ENCODE measurements around the gene CEP43.

The CEP43 gene

GRCh38 chr6:166999145-166999883 lies at the start of gene CEP43:
Gene CEP43 (plus strand): TSS chr6:166999397. CDS start chr6:166999413, 16 bp downstream.
- peak; percentile 82 to 88 for DNase-seq

- DNase-seq, result no peak
These were observed 49.4 kb upstream of the CEP43 start for GRCh38 chr6:166949528-166950442.

GRCh38 chr6:166950443-166950821 lies 48.8 kb upstream of the CEP43 start:
- DNase-seq, result no peak

GRCh38 chr6:166950892-166951669 lies 48.1 kb upstream of the CEP43 start:
- DNase-seq, result peak; percentile 64 to 67

- no peak for DNase-seq
These were observed 47.5 kb upstream of the CEP43 start for GRCh38 chr6:166951670-166952060.

- DNase-seq, result no peak
These were observed 47.1 kb upstream of the CEP43 start for GRCh38 chr6:166952121-166952520.

GRCh38 chr6:166952567-166953486 lies 46.4 kb upstream of the CEP43 start:
- peak in 1 of 2 donors; percentile 37 for DNase-seq

- DNase-seq, result no peak
These were observed 45.0 kb upstream of the CEP43 start for GRCh38 chr6:166954118-166954713.

GRCh38 chr6:166955121-166955864 lies 43.9 kb upstream of the CEP43 start:
- DNase-seq, result no peak

GRCh38 chr6:166955865-166956443 lies 43.2 kb upstream of the CEP43 start:
- no peak for DNase-seq

- DNase-seq, result peak; percentile 100
These were observed 42.6 kb upstream of the CEP43 start, which contains the start of gene RNASET2 for GRCh38 chr6:166956444-166957086. Gene RNASET2 (minus strand): TSS chr6:166956550. CDS start chr6:166956182, 368 bp downstream.

GRCh38 chr6:166957087-166957804 lies 42.0 kb upstream of the CEP43 start:
- peak in 1 of 2 donors; percentile 39 for DNase-seq

- no peak for DNase-seq
These were observed 41.5 kb upstream of the CEP43 start for GRCh38 chr6:166957805-166958076.

- DNase-seq, result no peak
These were observed 40.0 kb upstream of the CEP43 start for GRCh38 chr6:166958926-166959861.

GRCh38 chr6:166959911-166960608 lies 39.1 kb upstream of the CEP43 start:
- DNase-seq, result no peak

GRCh38 chr6:166960609-166960978 lies 38.6 kb upstream of the CEP43 start:
- no peak for DNase-seq

- DNase-seq, result no peak
These were observed 32.9 kb upstream of the CEP43 start for GRCh38 chr6:166966268-166966667.

Data from stimulated activated CD4-positive, alpha-beta T cell treated with anti-CD3 and anti-CD28 coated beads, Interleukin-2, amount 100 ng/mL, for 48 hours (primary cell).